ENCODE data around the gene TXNL1.

The TXNL1 gene

DNA sequence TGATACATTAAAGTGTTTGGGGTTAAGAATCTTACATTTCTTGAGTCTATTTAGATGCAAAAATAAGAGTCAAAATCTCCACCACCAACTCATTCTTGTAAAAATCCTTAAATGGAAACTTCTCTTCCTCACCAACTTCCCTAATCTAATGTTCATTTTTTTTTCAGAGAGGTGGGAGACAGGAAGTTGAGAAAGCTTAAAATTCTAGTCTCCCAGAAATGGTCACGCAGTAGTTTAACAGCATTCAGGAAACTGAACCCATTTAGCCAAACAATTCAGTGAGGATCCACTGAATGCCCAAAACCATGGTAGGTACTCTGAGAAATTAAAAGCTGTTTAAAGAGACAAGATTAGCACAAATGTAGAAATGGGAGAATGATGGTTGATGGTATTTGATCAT lies 69.0 kb downstream of the TXNL1 start:
- DNase-seq (ENCODE audit: low read depth) = no peak

- no peak for DNase-seq (ENCODE audit: low read depth)
These were observed 69.4 kb downstream of the TXNL1 start for GRCh38 chr18:56568986-56569385.

DNA sequence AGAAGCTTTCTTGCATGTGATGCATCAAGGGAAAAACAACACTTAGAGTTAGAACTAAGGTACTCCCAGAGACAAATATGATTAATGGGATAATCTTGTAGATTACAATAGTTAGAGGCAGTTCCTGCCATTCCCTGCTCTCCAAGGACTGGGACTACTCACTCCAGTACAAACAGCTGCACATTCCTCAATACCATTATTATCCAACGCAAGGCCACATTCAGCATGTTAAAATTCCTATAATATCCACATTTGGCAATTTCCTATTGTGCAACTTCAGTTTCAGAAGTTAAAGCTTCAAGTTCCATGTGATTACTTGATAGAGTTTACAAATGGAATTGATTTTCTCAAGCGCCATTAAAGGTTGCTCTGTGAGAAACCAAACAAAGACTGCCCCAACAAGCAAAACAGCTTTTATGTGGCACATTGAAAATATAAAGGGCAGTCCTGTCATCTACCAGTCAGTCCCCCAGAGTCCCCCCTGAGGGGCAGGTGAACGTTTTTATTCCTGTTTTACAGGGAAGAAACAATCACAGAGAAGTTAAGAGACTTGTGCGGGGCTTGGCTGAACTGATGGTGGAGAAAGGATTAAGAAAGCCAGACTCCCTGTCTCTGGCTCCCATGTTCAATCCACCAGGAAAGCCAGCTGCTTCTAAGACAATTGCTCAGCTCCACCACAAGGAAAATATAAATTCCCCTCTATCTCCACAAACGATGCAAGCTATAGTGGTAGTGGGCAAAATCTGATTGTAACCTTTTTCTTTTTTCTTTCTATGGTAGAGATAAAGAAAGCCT lies 72.6 kb downstream of the TXNL1 start:
- no peak for DNase-seq (ENCODE audit: low read depth)

DNA sequence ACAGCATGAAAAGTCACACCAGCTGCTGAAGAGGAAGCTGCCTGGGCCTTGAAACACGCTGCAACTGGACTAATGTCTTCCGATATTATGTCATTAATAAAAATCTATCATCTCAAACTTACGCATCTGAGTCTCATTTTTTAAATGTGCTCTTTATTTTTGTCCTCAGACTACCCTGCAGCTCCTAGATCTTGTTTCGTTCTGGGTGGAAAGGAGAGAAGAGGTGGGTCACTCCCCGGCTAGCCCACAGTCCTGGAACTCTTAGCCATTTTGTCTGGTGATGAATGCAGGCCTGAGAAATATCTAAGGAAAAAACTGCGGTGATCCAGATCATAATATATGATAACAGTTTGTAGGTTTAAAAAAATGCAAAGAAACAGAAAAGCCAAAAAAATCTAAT lies 73.3 kb downstream of the TXNL1 start:
- DNase-seq (ENCODE audit: low read depth) = no peak

- DNase-seq (ENCODE audit: low read depth) = no peak
These were observed 74.8 kb downstream of the TXNL1 start for GRCh38 chr18:56563568-56563967.

GRCh38 chr18:56562479-56562878 lies 75.9 kb downstream of the TXNL1 start:
- DNase-seq (ENCODE audit: low read depth) = no peak

GRCh38 chr18:56560992-56561391 lies 77.4 kb downstream of the TXNL1 start:
- no peak for DNase-seq (ENCODE audit: low read depth)

GRCh38 chr18:56559044-56559443 lies 79.3 kb downstream of the TXNL1 start:
- no peak for DNase-seq (ENCODE audit: low read depth)

- DNase-seq (ENCODE audit: low read depth) = no peak
These were observed 81.5 kb downstream of the TXNL1 start for GRCh38 chr18:56556907-56557306.

GRCh38 chr18:56550121-56550520 lies 88.3 kb downstream of the TXNL1 start:
- no peak for DNase-seq (ENCODE audit: low read depth)
